Right lobe of liver (tissue), 4 donors: ENCODE measurements around the gene CAMK2D.

Experiments used
- POLR2A ChIP-seq: fragments of 450-650 bp; IDR thresholded peaks from one replicate; pipeline ENCODE4 v1.6.1; 2017; ENCODE audit warnings: antibody characterized with exemption, mild to moderate bottlenecking
- TF ChIP-seq, protein P1 (sequence below), 4 donors: fragments of 200-600 bp in 3 of 4; fragments of 450-650 bp in 1 of 4; IDR thresholded peaks; one replicate each; pipeline versions ENCODE4 v1.5.1 to v1.8.0; 2016 to 2022; ENCODE audit warnings: antibody characterized with exemption in 4 of 4, mild to moderate bottlenecking in 2 of 4
- donor health status: DM: no; HTN: no; CAD: no.
- donor health status: DM: no; HTN: no; CAD: no.
- donor health status: DM: no; HTN: yes; CAD: no.

- TF ChIP-seq, protein P1, sequence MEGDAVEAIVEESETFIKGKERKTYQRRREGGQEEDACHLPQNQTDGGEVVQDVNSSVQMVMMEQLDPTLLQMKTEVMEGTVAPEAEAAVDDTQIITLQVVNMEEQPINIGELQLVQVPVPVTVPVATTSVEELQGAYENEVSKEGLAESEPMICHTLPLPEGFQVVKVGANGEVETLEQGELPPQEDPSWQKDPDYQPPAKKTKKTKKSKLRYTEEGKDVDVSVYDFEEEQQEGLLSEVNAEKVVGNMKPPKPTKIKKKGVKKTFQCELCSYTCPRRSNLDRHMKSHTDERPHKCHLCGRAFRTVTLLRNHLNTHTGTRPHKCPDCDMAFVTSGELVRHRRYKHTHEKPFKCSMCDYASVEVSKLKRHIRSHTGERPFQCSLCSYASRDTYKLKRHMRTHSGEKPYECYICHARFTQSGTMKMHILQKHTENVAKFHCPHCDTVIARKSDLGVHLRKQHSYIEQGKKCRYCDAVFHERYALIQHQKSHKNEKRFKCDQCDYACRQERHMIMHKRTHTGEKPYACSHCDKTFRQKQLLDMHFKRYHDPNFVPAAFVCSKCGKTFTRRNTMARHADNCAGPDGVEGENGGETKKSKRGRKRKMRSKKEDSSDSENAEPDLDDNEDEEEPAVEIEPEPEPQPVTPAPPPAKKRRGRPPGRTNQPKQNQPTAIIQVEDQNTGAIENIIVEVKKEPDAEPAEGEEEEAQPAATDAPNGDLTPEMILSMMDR (IDR thresholded peaks at IDR 0.05) = no peak
- no peak for TF ChIP-seq POLR2A
Observed at GRCh38 chr4:113405874-113406722, 355.4 kb downstream of the CAMK2D start.
